ENCODE data around the gene MAD1L1.

DNA sequence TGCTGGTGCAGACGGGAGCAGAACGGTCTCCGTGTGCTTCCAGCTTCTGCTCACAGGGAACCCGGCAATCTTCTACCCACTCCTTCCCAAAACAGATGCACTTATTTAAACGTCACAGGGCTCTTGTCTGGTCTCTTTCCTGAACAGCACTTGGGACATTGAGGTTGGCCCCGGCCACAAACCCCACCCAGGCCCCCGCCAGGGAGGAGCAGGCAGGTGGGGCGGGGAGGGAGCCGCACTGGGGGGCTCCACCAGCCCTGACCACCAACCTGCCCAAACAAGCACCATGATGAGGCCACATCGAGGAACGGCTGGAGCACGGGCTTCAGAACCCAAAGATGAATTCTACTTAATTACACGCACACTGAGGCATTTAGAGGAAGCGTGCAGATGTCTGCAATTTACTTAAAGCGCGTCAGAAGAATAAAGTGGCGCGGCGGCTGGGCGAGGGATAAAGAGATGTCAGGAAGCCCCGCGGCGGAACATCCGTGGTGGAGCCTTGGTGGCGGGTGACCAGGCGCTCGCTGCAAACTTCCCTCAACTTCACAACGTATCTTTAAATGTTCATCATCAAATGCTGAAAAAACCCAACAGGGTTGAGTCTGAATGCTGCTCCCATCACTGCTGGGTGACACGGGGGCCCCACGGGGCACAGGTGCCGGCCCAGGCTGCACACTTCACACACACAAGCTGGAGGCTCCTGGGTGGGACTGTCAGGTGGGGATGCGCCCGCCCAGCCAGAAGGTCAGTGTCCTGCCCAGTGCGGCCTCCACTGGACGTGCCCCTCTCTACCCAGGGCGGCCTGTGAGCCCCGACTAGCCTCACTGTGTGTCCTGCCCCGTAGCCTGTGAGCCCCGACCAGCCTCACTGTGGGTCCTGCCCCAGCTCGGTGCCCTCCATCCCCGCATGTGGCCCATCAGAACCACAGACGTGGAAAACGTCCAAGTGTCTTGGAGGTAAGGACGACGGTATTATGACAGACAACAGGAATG, 279.2 kb downstream of the MAD1L1 start:
- TF ChIP-seq CTCF (IDR thresholded peaks at IDR 0.05; ENCODE audit: insufficient read depth, low read length, poor library complexity, severe bottlenecking): no peak
- no peak for TF ChIP-seq EZH2phosphoT487 (conservative IDR thresholded peaks at IDR 0.05; ENCODE audit: low read length)
